K562 (cell line): ENCODE results near the gene NOM1. TPM values are rescaled to one million over a fixed set of nuclear protein-coding genes. Genes with fewer than 3 reads are reported as not detected.

Experiments used
- CBFB ChIP-seq: sonication (generic); formaldehyde crosslinking; IDR thresholded peaks from 2 replicates; pipeline ENCODE4 v1.4.0; 2020; ENCODE audit warnings: mild to moderate bottlenecking, missing genetic modification reagents
- CTCFL ChIP-seq: IDR thresholded peaks from 2 replicates; pipeline ENCODE4 v1.6.1; 2011; ENCODE audit warnings: borderline replicate concordance, low read depth, mild to moderate bottlenecking, moderate library complexity, low read length; ENCODE audit not compliant: insufficient read depth, poor library complexity, severe bottlenecking
- ELK1 ChIP-seq: sonication (generic); formaldehyde crosslinking; IDR thresholded peaks from 2 replicates; pipeline ENCODE4 v1.8.1; 2022; ENCODE audit warnings: missing genetic modification reagents
- POLR2G ChIP-seq: fragments of 200-400 bp; formaldehyde crosslinking; IDR thresholded peaks from 2 replicates; pipeline ENCODE4 v1.6.1; 2017; ENCODE audit warnings: low read depth, mild to moderate bottlenecking, antibody characterized with exemption, low read length, moderate library complexity
- ZBTB8A ChIP-seq: fragments of 450-650 bp; IDR thresholded peaks from 2 replicates; pipeline ENCODE4 v1.6.1; 2018; ENCODE audit warnings: mild to moderate bottlenecking, moderate library complexity; ENCODE audit not compliant: partially characterized antibody
- ZNF318 ChIP-seq, 2 experiments: fragments of 450-650 bp; IDR thresholded peaks; 2 replicates each; pipeline ENCODE4 v1.6.1; 2016; ENCODE audit warnings: mild to moderate bottlenecking in 2 of 2, borderline replicate concordance in 1 of 2, low read depth in 1 of 2, moderate library complexity in 1 of 2
- ZNF347 ChIP-seq: fragments of 450-650 bp; formaldehyde crosslinking; IDR thresholded peaks from 2 replicates; pipeline ENCODE4 v1.4.0; 2020; ENCODE audit warnings: low read depth, mild to moderate bottlenecking, moderate library complexity
- ZNF561 ChIP-seq: fragments of 450-650 bp; formaldehyde crosslinking; conservative IDR thresholded peaks from 2 replicates; pipeline ENCODE4 v1.4.0; 2020; ENCODE audit warnings: mild to moderate bottlenecking, moderate library complexity
- ZNF655 ChIP-seq: fragments of 250-450 bp; sonication (Bioruptor Pico); IDR thresholded peaks from 2 replicates; pipeline ENCODE4 v1.5.0; 2021
- ZNF717 ChIP-seq: fragments of 250-450 bp; sonication (Bioruptor Pico); IDR thresholded peaks from 2 replicates; pipeline ENCODE4 v1.5.0; 2021
- ZNF780A ChIP-seq: fragments of 250-450 bp; sonication (Bioruptor Pico); IDR thresholded peaks from 2 replicates; pipeline ENCODE4 v1.5.0; 2021; ENCODE audit warnings: mild to moderate bottlenecking
- polyA plus RNA-seq, 8 experiments: library from polyadenylated mRNA; depleted of rRNA in 4 of 8; stranded (reverse) in 5 of 8; unstranded in 3 of 8; fragments of >200 nt; fragmentation: Nextera tagmentation in 2 of 8; fragmentation: Illumina TruSeq in 1 of 8; extraction: Ambion mirVana in 2 of 8; extraction: Trizol in 1 of 8; gene quantifications; 2 replicates each; pipeline versions ENCODE4 v1.2.1 to v1.2.3, GENCODE V29; 2011 to 2014; ENCODE audit warnings: inconsistent platforms in 1 of 8, missing spikeins in 1 of 8
- total RNA-seq, 7 experiments: library from RNA; depleted of rRNA in 6 of 7; stranded (reverse); fragments of >200 nt in 6 of 7; fragmentation: Illumina TruSeq in 2 of 7; extraction: Trizol in 2 of 7; gene quantifications; 2 replicates each; pipeline versions ENCODE4 v1.2.1 to v1.2.3, GENCODE V29; 2011 to 2021; ENCODE audit warnings: low replicate concordance in 1 of 7
- TF ChIP-seq, protein P1 (sequence below): sonication (generic); formaldehyde crosslinking; IDR thresholded peaks from 2 replicates; pipeline ENCODE4 v1.8.1; 2023; ENCODE audit warnings: mild to moderate bottlenecking, missing genetic modification reagents, moderate library complexity

The NOM1 gene
- total and polyA plus RNA-seq, 9 of the 15 experiments (the other 6 are each of a cell fraction or from before 2014, with no cell fraction given), result 6.8 to 47.3 (median 37.4) TPM

DNA sequence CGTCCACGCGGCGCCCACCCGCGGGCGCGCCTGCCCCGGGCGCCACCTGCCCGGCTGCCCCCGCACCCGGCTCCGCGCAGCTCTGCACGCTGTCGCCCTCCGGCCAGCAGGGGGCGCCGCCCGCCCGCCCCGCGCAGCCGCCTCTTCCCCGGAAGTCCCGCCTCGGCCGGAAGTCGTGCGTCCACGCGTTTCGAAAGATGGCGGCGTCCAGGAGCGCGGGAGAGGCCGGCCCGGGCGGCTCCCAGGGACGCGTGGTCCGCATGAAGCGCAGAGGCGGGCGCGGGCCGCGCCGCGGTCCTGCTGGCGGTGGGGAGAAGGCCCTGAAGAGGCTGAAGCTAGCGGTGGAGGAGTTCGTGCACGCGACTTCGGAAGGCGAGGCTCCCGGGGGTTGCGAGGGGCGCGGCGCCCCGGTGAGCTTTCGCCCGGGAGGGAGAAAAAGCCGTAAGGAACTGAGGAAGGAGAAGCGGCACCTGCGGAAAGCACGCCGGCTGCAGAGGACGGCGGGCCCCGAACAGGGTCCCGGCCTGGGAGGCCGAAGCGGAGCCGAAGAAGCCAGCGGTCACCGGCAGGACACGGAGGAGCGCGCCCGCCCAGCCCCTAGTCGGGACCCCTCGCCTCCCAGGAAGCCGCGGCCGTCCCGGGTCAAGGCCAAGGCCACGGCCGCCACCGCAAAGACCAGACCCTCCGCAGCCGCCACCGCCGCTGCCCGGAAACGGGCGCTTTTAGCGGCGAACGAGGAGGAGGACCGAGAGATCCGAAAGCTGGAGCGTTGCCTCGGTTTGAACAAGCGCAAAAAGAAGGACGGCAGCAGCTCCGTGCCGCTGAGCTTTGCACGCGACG is at the start of gene NOM1 (continued):
- TF ChIP-seq ZNF318 (IDR thresholded peaks at IDR 0.05; ENCODE audit: borderline replicate concordance in 1 of 2, low read depth in 1 of 2) (no peak), POLR2G (peak; percentile 98), CBFB (CRISPR knock-in tag) (no peak), ZNF347 (CRISPR knock-in tag) (no peak), ELK1 (CRISPR knock-in tag) (no peak), ZNF780A (CRISPR knock-in tag) (no peak), ZNF655 (no peak), ZBTB8A (no peak), ZNF561 (no peak), ZNF717 (CRISPR knock-in tag) (no peak), CTCFL (peak; percentile 99)
- TF ChIP-seq, protein P1, sequence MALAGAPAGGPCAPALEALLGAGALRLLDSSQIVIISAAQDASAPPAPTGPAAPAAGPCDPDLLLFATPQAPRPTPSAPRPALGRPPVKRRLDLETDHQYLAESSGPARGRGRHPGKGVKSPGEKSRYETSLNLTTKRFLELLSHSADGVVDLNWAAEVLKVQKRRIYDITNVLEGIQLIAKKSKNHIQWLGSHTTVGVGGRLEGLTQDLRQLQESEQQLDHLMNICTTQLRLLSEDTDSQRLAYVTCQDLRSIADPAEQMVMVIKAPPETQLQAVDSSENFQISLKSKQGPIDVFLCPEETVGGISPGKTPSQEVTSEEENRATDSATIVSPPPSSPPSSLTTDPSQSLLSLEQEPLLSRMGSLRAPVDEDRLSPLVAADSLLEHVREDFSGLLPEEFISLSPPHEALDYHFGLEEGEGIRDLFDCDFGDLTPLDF, result peak; percentile 97
